ENCODE measurements around the gene HSPB1. TPM values are rescaled to one million over a fixed set of nuclear protein-coding genes. Genes with fewer than 3 reads are reported as not detected.

HSPB1 gene
- total and polyA plus RNA-seq, 2 of the 13 experiments (the other 11 are each of a cell fraction or from before 2014, with no cell fraction given), result 21.0 to 38.6 TPM

DNA sequence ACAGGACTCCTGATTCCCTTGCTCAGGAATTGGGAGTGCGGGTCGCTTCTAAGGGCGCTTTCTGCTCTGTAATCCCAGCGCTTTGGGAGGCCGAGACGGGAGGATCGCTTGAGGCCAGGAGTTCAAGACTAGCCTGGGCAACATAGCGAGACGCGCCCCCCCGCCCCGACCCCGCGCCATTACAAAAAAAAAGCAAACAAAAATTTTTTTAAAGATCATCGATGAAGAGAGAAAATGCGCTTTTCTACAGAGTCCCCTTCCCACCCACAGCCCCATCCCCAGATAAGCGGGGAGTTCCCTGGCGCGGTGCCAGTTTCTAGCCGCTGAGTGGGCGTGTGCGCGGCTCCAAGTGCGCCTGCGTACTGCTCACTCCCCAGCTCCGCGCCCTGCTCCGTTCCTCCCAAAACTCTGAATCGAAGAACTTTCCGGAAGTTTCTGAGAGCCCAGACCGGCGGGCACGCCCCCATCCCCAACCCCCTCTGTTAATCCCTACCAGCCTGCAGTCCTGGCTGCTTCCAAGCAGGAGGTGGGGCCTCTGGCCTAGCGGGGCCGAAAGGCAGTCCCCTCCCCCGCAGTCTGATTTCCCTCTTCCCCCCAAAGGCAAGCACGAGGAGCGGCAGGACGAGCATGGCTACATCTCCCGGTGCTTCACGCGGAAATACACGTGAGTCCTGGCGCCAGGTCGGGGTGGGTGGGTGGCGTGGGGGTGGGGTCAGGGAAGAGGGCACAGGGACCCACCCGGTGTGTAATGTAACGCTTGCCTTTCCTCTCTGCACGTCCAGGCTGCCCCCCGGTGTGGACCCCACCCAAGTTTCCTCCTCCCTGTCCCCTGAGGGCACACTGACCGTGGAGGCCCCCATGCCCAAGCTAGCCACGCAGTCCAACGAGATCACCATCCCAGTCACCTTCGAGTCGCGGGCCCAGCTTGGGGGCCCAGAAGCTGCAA lies 1.0 kb downstream of the HSPB1 start (continued):
- TF ChIP-seq HNF1A (IDR thresholded peaks at IDR 0.05; ENCODE audit: low read depth) (no peak), HNF1A (CRISPR knock-in tag; IDR thresholded peaks at IDR 0.05; ENCODE audit: borderline replicate concordance) (no peak), PAX8 (CRISPR knock-in tag; IDR thresholded peaks at IDR 0.05; ENCODE audit: borderline replicate concordance) (no peak), EP300 (IDR thresholded peaks at IDR 0.05; ENCODE audit: low read depth in 2 of 2, low read length in 2 of 2) (peak in 1 of 2 experiments; percentile 42; a peak in 1 of 4 replicates), EP300 (CRISPR knock-in tag; IDR thresholded peaks at IDR 0.05; ENCODE audit: borderline replicate concordance) (peak; percentile 46; the same call in 1 of the 2 replicates), HNRNPH1 (optimal IDR thresholded peaks at IDR 0.05; ENCODE audit: low read depth, low read length) (no peak), ERF (CRISPR knock-in tag; IDR thresholded peaks at IDR 0.05) (peak; percentile 74), NFE2L1 (CRISPR knock-in tag; IDR thresholded peaks at IDR 0.05; ENCODE audit: borderline replicate concordance) (no peak), PLSCR1 (CRISPR knock-in tag; IDR thresholded peaks at IDR 0.05; ENCODE audit: borderline replicate concordance) (no peak), ZNF343 (CRISPR knock-in tag; IDR thresholded peaks at IDR 0.05) (peak; percentile 55; the same call in 1 of the 2 replicates), SMYD3 (CRISPR knock-in tag; IDR thresholded peaks at IDR 0.05) (no peak), CHD4 (IDR thresholded peaks at IDR 0.05; ENCODE audit: borderline replicate concordance, low read length) (no peak), ZNF326 (CRISPR knock-in tag; IDR thresholded peaks at IDR 0.05; ENCODE audit: borderline replicate concordance) (no peak), ZKSCAN1 (IDR thresholded peaks at IDR 0.05; ENCODE audit: low read length) (no peak), HHEX (CRISPR knock-in tag; IDR thresholded peaks at IDR 0.05) (no peak)
- TF ChIP-seq, protein P1, sequence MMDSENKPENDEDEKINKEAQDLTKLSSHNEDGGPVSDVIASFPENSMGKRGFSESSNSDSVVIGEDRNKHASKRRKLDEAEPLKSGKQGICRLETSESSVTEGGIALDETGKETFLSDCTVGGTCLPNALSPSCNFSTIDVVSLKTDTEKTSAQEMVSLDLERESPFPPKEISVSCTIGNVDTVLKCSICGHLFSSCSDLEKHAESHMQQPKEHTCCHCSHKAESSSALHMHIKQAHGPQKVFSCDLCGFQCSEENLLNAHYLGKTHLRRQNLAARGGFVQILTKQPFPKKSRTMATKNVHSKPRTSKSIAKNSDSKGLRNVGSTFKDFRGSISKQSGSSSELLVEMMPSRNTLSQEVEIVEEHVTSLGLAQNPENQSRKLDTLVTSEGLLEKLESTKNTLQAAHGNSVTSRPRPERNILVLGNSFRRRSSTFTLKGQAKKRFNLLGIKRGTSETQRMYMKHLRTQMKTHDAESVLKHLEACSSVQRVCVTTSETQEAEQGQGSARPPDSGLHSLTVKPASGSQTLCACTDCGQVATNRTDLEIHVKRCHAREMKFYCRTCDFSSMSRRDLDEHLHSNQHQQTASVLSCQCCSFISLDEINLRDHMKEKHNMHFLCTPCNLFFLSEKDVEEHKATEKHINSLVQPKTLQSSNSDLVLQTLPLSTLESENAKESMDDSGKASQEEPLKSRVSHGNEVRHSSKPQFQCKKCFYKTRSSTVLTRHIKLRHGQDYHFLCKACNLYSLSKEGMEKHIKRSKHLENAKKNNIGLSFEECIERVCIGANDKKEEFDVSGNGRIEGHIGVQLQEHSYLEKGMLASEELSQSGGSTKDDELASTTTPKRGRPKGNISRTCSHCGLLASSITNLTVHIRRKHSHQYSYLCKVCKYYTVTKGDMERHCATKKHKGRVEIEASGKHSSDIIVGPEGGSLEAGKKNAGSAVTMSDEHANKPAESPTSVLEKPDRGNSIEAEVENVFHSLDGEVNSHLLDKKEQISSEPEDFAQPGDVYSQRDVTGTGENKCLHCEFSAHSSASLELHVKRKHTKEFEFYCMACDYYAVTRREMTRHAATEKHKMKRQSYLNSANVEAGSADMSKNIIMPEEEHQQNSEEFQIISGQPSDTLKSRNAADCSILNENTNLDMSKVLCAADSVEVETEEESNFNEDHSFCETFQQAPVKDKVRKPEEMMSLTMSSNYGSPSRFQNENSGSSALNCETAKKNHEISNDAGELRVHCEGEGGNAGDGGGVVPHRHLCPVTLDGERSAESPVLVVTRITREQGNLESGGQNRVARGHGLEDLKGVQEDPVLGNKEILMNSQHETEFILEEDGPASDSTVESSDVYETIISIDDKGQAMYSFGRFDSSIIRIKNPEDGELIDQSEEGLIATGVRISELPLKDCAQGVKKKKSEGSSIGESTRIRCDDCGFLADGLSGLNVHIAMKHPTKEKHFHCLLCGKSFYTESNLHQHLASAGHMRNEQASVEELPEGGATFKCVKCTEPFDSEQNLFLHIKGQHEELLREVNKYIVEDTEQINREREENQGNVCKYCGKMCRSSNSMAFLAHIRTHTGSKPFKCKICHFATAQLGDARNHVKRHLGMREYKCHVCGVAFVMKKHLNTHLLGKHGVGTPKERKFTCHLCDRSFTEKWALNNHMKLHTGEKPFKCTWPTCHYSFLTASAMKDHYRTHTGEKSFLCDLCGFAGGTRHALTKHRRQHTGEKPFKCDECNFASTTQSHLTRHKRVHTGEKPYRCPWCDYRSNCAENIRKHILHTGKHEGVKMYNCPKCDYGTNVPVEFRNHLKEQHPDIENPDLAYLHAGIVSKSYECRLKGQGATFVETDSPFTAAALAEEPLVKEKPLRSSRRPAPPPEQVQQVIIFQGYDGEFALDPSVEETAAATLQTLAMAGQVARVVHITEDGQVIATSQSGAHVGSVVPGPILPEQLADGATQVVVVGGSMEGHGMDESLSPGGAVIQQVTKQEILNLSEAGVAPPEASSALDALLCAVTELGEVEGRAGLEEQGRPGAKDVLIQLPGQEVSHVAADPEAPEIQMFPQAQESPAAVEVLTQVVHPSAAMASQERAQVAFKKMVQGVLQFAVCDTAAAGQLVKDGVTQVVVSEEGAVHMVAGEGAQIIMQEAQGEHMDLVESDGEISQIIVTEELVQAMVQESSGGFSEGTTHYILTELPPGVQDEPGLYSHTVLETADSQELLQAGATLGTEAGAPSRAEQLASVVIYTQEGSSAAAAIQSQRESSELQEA (CRISPR knock-in tag; IDR thresholded peaks at IDR 0.05; ENCODE audit: not compliant biosample characterization), result no peak

Measured in HepG2 (cell line).